AG04449 (cell line): ENCODE data around the gene TECTA.

ENCODE experiments used
- CTCF ChIA-PET: fragments of 350-600 bp; formaldehyde crosslinking; extraction: SDS; loops from one replicate; lab custom pipeline; 2021; ENCODE audit warnings: antibody characterized with exemption; lab: Yijun Ruan, JAX
- POLR2A ChIA-PET: fragments of 400-600, 350-600 bp; formaldehyde crosslinking; extraction: SDS; loops from one replicate; lab custom pipeline; 2020; ENCODE audit warnings: antibody characterized with exemption, inconsistent platforms; lab: Yijun Ruan, JAX
- DNase-seq: peaks from one replicate; pipeline ENCODE4 v3.0.0-alpha.2; 2010; ENCODE audit warnings: low read depth, low spot score
- H3K4me3 ChIP-seq: 2 replicates; pipeline ENCODE4 v1.5.1; 2011; ENCODE audit warnings: low read depth, mild to moderate bottlenecking, control low read depth, low read length
- CTCF ChIP-seq: IDR thresholded peaks from one replicate; pipeline ENCODE4 v1.5.1; 2011; ENCODE audit warnings: mild to moderate bottlenecking, moderate library complexity, low read length, control low read depth, inconsistent platforms; ENCODE audit not compliant: insufficient read depth; ENCODE audit errors: missing control alignments

The TECTA gene

GRCh38 chr11:121207485-121208115 lies 106.6 kb downstream of the TECTA start:
- TF ChIP-seq CTCF, result no peak
- H3K4me3 ChIP-seq, result no peak overlapping the region

DNA sequence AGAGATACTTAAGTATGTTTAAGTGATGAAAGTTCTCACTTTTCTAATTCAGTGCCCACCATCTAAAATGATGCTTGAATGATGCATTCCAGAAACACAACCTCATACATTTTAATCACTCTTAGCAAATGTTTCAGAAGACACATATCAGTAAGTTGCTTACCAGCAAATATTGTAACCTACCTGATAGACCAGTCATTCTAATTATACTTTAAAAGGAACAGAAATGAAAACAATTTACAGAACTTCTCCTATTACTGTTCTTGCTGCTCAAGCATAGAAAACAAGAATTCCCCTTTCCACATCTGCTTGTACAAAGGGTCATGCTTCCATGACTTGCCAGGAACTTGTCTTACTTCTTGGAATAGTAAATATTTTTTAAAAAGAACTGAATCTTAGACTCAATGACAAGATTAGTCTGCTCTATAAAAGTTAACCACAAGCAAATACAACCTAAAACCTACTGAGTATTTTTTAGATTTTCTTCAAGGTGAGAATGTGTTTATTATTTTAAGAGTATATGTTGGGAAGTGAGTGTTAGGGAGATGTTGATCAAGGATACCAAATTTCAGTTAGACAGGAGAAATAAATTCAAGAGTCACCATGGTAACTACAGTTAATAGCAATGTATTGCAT lies 109.5 kb downstream of the TECTA start:
- ChIA-PET CTCF (interaction anchor here (1.5 to 3.0 kb wide), 2 partner anchors 12 to 16 kb away, joined by 6 to 17 read pairs; no protein-coding TSS in a partner anchor), POLR2A (no interaction called here)
- no peak overlapping the region for H3K4me3 ChIP-seq
- TF ChIP-seq CTCF, result no peak
- DNase-seq, result no peak

More at GRCh38 chr11:121207485-121208115, 106.6 kb downstream of the TECTA start:
- DNase-seq, result no peak
- ChIA-PET CTCF (interaction anchor here (1.4 to 4.9 kb wide), 2 partner anchors 9 to 13 kb away, joined by 6 to 31 read pairs; no protein-coding TSS in a partner anchor), POLR2A (no interaction called here)

GRCh38 chr11:121211626-121212025 lies 110.6 kb downstream of the TECTA start:
- ChIA-PET CTCF (interaction anchor here (3.0 kb wide), 1 partner anchor 17 kb away, joined by 17 read pairs; no protein-coding TSS in a partner anchor), POLR2A (no interaction called here)
- H3K4me3 ChIP-seq, result no peak overlapping the region
- no peak for TF ChIP-seq CTCF
- DNase-seq, result no peak

- no peak for DNase-seq
- CTCF ChIA-PET, result interaction anchor here (3.0 kb wide), 1 partner anchor 18 kb away, joined by 17 read pairs; no protein-coding TSS in a partner anchor
- no peak for TF ChIP-seq CTCF
- POLR2A ChIA-PET, result no interaction called here
- no peak overlapping the region for H3K4me3 ChIP-seq
Measured at GRCh38 chr11:121212536-121213361, 111.7 kb downstream of the TECTA start.

DNA sequence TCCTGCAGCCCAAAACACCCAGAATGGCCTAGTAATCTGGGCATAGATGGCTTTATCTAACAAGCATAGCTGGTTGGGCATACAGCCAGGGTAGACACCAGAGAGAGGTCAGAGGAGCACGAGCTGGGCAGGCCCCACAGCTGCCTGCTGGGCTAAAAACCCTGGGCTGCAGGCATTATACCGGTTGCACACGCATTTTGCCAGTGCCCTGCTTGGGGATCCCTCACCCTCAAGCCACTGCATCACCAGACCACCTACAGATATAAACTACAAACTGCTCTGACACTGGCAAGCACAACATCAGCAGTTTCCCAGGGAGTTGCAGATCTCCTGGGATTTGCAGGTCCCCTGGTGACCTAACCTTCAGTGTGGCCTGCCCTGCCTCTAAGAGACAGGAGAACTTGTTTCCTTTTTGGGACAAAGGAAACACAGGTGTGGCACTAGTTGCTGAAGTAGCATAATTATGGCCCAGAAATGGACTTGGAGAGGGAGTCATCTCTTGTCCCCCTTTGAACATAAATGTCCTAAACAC lies 112.4 kb downstream of the TECTA start:
- ChIA-PET POLR2A (no interaction called here), CTCF (interaction anchor here (3.0 kb wide), 1 partner anchor 19 kb away, joined by 17 read pairs; no protein-coding TSS in a partner anchor)
- no peak overlapping the region for H3K4me3 ChIP-seq
- no peak for TF ChIP-seq CTCF
- no peak for DNase-seq
